ENCODE results near the gene RBKS. TPM values are rescaled to one million over a fixed set of nuclear protein-coding genes. Genes with fewer than 3 reads are reported as not detected.

Gene RBKS
- polyA plus RNA-seq, 1 donor (not counting 4 experiments of a cell fraction or from before 2014, with no cell fraction given), result 1.9 TPM

DNA sequence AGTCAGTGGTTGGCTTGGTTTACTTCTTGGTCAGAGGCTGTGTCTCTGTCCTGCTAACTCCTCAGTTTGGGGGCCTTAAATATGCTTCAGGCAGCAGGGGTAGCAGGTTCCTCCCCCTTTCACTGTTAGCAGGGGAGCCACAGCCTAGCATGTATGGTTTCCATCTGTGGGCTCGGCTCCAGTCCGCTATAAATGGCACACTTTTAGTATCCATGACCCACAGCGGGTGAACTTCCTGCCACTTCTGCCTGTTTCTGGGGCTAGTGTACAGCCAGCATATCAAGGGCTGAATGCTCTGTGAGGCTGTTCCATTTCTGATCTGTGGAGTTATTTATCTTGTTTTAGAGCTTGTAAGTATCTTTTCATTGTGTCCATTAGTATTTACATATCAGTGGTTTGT lies 60.4 kb downstream of the RBKS start:
- H3K36me3 ChIP-seq (ENCODE audit: control insufficient read depth in 2 of 2, extremely low read depth in 1 of 2, insufficient read depth in 2 of 2, low read length in 2 of 2), result no peaks in the 10 kb centered on the region
- H3K4me3 ChIP-seq (ENCODE audit: control insufficient read depth in 2 of 3, extremely low read depth in 1 of 3, insufficient read depth in 2 of 3, low read depth in 1 of 3, low read length in 3 of 3), result no peak overlapping the region
- H3K4me2 ChIP-seq (ENCODE audit: control insufficient read depth, extremely low read depth, insufficient read depth, low read depth, low read length), result no peak overlapping the region
- no peak overlapping the region for H3K27ac ChIP-seq (ENCODE audit: control insufficient read depth, insufficient read depth, low read length)
- H3K79me2 ChIP-seq (ENCODE audit: control insufficient read depth, insufficient read depth, low read length), result no peaks in the 10 kb centered on the region
- TF ChIP-seq, protein P1, sequence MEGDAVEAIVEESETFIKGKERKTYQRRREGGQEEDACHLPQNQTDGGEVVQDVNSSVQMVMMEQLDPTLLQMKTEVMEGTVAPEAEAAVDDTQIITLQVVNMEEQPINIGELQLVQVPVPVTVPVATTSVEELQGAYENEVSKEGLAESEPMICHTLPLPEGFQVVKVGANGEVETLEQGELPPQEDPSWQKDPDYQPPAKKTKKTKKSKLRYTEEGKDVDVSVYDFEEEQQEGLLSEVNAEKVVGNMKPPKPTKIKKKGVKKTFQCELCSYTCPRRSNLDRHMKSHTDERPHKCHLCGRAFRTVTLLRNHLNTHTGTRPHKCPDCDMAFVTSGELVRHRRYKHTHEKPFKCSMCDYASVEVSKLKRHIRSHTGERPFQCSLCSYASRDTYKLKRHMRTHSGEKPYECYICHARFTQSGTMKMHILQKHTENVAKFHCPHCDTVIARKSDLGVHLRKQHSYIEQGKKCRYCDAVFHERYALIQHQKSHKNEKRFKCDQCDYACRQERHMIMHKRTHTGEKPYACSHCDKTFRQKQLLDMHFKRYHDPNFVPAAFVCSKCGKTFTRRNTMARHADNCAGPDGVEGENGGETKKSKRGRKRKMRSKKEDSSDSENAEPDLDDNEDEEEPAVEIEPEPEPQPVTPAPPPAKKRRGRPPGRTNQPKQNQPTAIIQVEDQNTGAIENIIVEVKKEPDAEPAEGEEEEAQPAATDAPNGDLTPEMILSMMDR (optimal IDR thresholded peaks at IDR 0.05 in 1 of 3, IDR thresholded peaks at IDR 0.05 in 1 of 3, conservative IDR thresholded peaks at IDR 0.05 in 1 of 3; ENCODE audit: extremely low read depth in 1 of 3, insufficient read depth in 2 of 3, low read length in 3 of 3), result no peak
- no peak for TF ChIP-seq EZH2 (IDR thresholded peaks at IDR 0.05; ENCODE audit: low read length)
- FAIRE-seq (no peak), DNase-seq (ENCODE audit: low read depth, low spot score) (no peak)
- H3K9me3 ChIP-seq (ENCODE audit: control insufficient read depth, low read depth, low read length), result no peaks in the 10 kb centered on the region
- no peak overlapping the region for H2AFZ ChIP-seq (ENCODE audit: control insufficient read depth, low read length)
- no peak overlapping the region for H3K9ac ChIP-seq (ENCODE audit: control insufficient read depth, extremely low read depth, insufficient read depth, low read length)
- H3K27me3 ChIP-seq (ENCODE audit: control insufficient read depth, extremely low read depth, insufficient read depth, low read length), result no peaks in the 10 kb centered on the region
- no peaks in the 10 kb centered on the region for H3K9me1 ChIP-seq (ENCODE audit: control insufficient read depth, extremely low read depth, insufficient read depth, low read length)
- no peaks in the 10 kb centered on the region for H4K20me1 ChIP-seq (ENCODE audit: control insufficient read depth, extremely low read depth, insufficient read depth, low read length)
- dilution Hi-C loops (cut with MboI; ENCODE audit: extremely low pct_ligation_motif_present, low sequenced_read_pairs), result no loop called here
- peaks cover 13% of the 10 kb centered on the region for H3K4me1 ChIP-seq (ENCODE audit: control insufficient read depth, extremely low read depth, insufficient read depth, low read length)

GRCh38 chr2:27828305-27828704 lies 61.9 kb downstream of the RBKS start:
- Histone ChIP-seq H3K4me2 (ENCODE audit: control insufficient read depth, extremely low read depth, insufficient read depth, low read depth, low read length) (no peak overlapping the region), H3K36me3 (ENCODE audit: control insufficient read depth in 2 of 2, extremely low read depth in 1 of 2, insufficient read depth in 2 of 2, low read length in 2 of 2) (no peaks in the 10 kb centered on the region), H3K9ac (ENCODE audit: control insufficient read depth, extremely low read depth, insufficient read depth, low read length) (no peak overlapping the region), H3K79me2 (ENCODE audit: control insufficient read depth, insufficient read depth, low read length) (no peaks in the 10 kb centered on the region), H3K27me3 (ENCODE audit: control insufficient read depth, extremely low read depth, insufficient read depth, low read length) (no peaks in the 10 kb centered on the region), H3K9me3 (ENCODE audit: control insufficient read depth, low read depth, low read length) (no peaks in the 10 kb centered on the region), H4K20me1 (ENCODE audit: control insufficient read depth, extremely low read depth, insufficient read depth, low read length) (no peaks in the 10 kb centered on the region), H3K4me3 (ENCODE audit: control insufficient read depth in 2 of 3, extremely low read depth in 1 of 3, insufficient read depth in 2 of 3, low read depth in 1 of 3, low read length in 3 of 3) (no peak overlapping the region), H3K4me1 (ENCODE audit: control insufficient read depth, extremely low read depth, insufficient read depth, low read length) (peaks cover 13% of the 10 kb centered on the region), H3K9me1 (ENCODE audit: control insufficient read depth, extremely low read depth, insufficient read depth, low read length) (no peaks in the 10 kb centered on the region), H3K27ac (ENCODE audit: control insufficient read depth, insufficient read depth, low read length) (no peak overlapping the region), H2AFZ (ENCODE audit: control insufficient read depth, low read length) (no peak overlapping the region)
- FAIRE-seq, result no peak
- dilution Hi-C loops (cut with MboI; ENCODE audit: extremely low pct_ligation_motif_present, low sequenced_read_pairs), result no loop called here
- TF ChIP-seq, protein P1 (optimal IDR thresholded peaks at IDR 0.05 in 1 of 3, IDR thresholded peaks at IDR 0.05 in 1 of 3, conservative IDR thresholded peaks at IDR 0.05 in 1 of 3; ENCODE audit: extremely low read depth in 1 of 3, insufficient read depth in 2 of 3, low read length in 3 of 3), result no peak
- TF ChIP-seq EZH2 (IDR thresholded peaks at IDR 0.05; ENCODE audit: low read length), result no peak
- DNase-seq (ENCODE audit: low read depth, low spot score), result no peak

Data from keratinocyte (primary cell).